OCI-LY7 (cell line): ENCODE data around the gene ACOT6. TPM values are rescaled to one million over a fixed set of nuclear protein-coding genes. Genes with fewer than 3 reads are reported as not detected.

ENCODE experiments used
- BruUV-seq: library from RNA; stranded (reverse); fragments of 400-500 nt; replicated peaks from 2 replicates; lab custom pipeline; 2021; lab: Mats Ljungman, UMichigan
- CTCF ChIA-PET: fragments of 300-600 bp; sonication (Branson Sonifier 250); formaldehyde crosslinking; loops from one replicate; lab custom pipeline; 2022; ENCODE audit warnings: antibody characterized with exemption; ENCODE audit not compliant: unreplicated experiment; lab: Charles Lee
- POLR2A ChIA-PET: fragments of 300-600 bp; sonication (Branson Sonifier 250); formaldehyde crosslinking; loops from one replicate; lab custom pipeline; 2022; ENCODE audit warnings: antibody characterized with exemption; lab: Charles Lee
- DNase-seq: peaks from one replicate; pipeline ENCODE4 v3.0.0-alpha.2; 2015; ENCODE audit warnings: low spot score
- H2AFZ ChIP-seq: fragments of 200-600 bp; sonication (generic), shearing (Covaris generic); 2 replicates; pipeline ENCODE4 v1.6.1; 2014; ENCODE audit warnings: mild to moderate bottlenecking, antibody characterized with exemption, low read length, moderate library complexity
- H3K27ac ChIP-seq: fragments of 200-600 bp; sonication (generic); 2 replicates; pipeline ENCODE4 v1.5.1; 2014; ENCODE audit warnings: mixed run types, low read depth, mild to moderate bottlenecking, moderate library complexity, low read length, inconsistent platforms; ENCODE audit not compliant: poor library complexity, severe bottlenecking
- H3K36me3 ChIP-seq: fragments of 200-600 bp; sonication (generic); 2 replicates; pipeline ENCODE4 v1.6.1; 2014; ENCODE audit warnings: mild to moderate bottlenecking, antibody characterized with exemption, low read length, moderate library complexity, mixed read lengths; ENCODE audit not compliant: insufficient read depth
- H3K4me1 ChIP-seq: fragments of 200-600 bp; sonication (generic); 2 replicates; pipeline ENCODE4 v1.5.1; 2014; ENCODE audit warnings: mild to moderate bottlenecking, low read length; ENCODE audit not compliant: insufficient read depth, poor library complexity, severe bottlenecking
- H3K4me2 ChIP-seq: fragments of 200-600 bp; sonication (generic); 2 replicates; pipeline ENCODE4 v1.6.1; 2014; ENCODE audit warnings: mild to moderate bottlenecking, low read length
- H3K4me3 ChIP-seq: fragments of 200-600 bp; sonication (generic); 2 replicates; pipeline ENCODE4 v1.5.1; 2014; ENCODE audit warnings: mild to moderate bottlenecking, low read depth, low read length; ENCODE audit not compliant: poor library complexity, severe bottlenecking
- H3K79me2 ChIP-seq: fragments of 200-600 bp; sonication (generic); 2 replicates; pipeline ENCODE4 v1.6.1; 2016; ENCODE audit warnings: low read depth, mild to moderate bottlenecking, low read length, moderate library complexity, mixed read lengths; ENCODE audit not compliant: insufficient read depth
- H3K9me2 ChIP-seq: fragments of 200-600 bp; sonication (generic); 2 replicates; pipeline ENCODE4 v1.6.1; 2016; ENCODE audit warnings: mild to moderate bottlenecking, low read length, mixed read lengths; ENCODE audit not compliant: insufficient read depth
- H3K9me3 ChIP-seq: fragments of 200-600 bp; sonication (generic); 2 replicates; pipeline ENCODE4 v1.6.1; 2014; ENCODE audit warnings: mild to moderate bottlenecking, mixed run types, low read length, mixed read lengths
- H4K20me1 ChIP-seq: fragments of 200-600 bp; sonication (generic); 2 replicates; pipeline ENCODE4 v1.6.1; 2014; ENCODE audit warnings: mild to moderate bottlenecking, antibody characterized with exemption, low read length, moderate library complexity, mixed read lengths; ENCODE audit not compliant: insufficient read depth
- CTCF ChIP-seq: fragments of 200-600 bp; sonication (generic); conservative IDR thresholded peaks from 2 replicates; pipeline ENCODE4 v1.5.1; 2014; ENCODE audit warnings: mild to moderate bottlenecking, antibody characterized with exemption, low read length, moderate library complexity, mixed read lengths
- EZH2phosphoT487 ChIP-seq: fragments of 200-600 bp; sonication (generic); IDR thresholded peaks from 2 replicates; pipeline ENCODE4 v1.6.1; 2018; ENCODE audit warnings: low read depth, borderline replicate concordance, mild to moderate bottlenecking, mixed run types, antibody characterized with exemption, low read length, moderate library complexity, mixed read lengths
- intact Hi-C: fragments of 100-400 bp; cut with micrococcal nuclease; formaldehyde crosslinking; loops from one replicate; pipeline ENCODE4 v1.10.0; 2022; ENCODE audit not compliant: unreplicated experiment
- total RNA-seq, 2 experiments: library from RNA; depleted of rRNA in 1 of 2; stranded (reverse); fragments of >200 nt in 1 of 2; shearing (Covaris generic) in 1 of 2; gene quantifications; 2 replicates each; pipeline ENCODE4 v1.2.3, GENCODE V29; 2014 to 2022

ACOT6 gene
- total RNA-seq, 2 experiments from 2014 or later: not detected

- ChIA-PET CTCF (no interaction called here), POLR2A (interaction anchor here (0.6 kb wide), 1 partner anchor 13 kb away, joined by 3 read pairs; no protein-coding TSS in a partner anchor)
- TF ChIP-seq CTCF: no peak
Measured at GRCh38 chr14:73660511-73660910, 48.2 kb downstream of the ACOT6 start.

GRCh38 chr14:73661872-73662271, 49.6 kb downstream of the ACOT6 start:
- BruUV-seq: no TSS peak
- ChIA-PET POLR2A (interaction anchor here (0.6 to 0.7 kb wide), 2 partner anchors 250 to 328 kb away, joined by 3 to 4 read pairs; no protein-coding TSS in a partner anchor), CTCF (no interaction called here)
- H3K79me2 ChIP-seq: no peaks in the 10 kb centered on the region
- H3K36me3 ChIP-seq: no peaks in the 10 kb centered on the region
- H3K9me2 ChIP-seq: no peaks in the 10 kb centered on the region
- H3K4me1 ChIP-seq: no peaks in the 10 kb centered on the region
- no peak overlapping the region for H3K27ac ChIP-seq
- no peak overlapping the region for H2AFZ ChIP-seq
- no peaks in the 10 kb centered on the region for H4K20me1 ChIP-seq
- intact Hi-C loops: no loop called here
- H3K4me3 ChIP-seq: no peak overlapping the region
- H3K9me3 ChIP-seq: no peaks in the 10 kb centered on the region
- H3K4me2 ChIP-seq: no peak overlapping the region
- no peak for TF ChIP-seq EZH2phosphoT487
- no peak for TF ChIP-seq CTCF
- DNase-seq: no peak

More at GRCh38 chr14:73660511-73660910, 48.2 kb downstream of the ACOT6 start:
- intact Hi-C loops: no loop called here
- no peaks in the 10 kb centered on the region for H3K79me2 ChIP-seq
- no peaks in the 10 kb centered on the region for H3K36me3 ChIP-seq
- no TSS peak for BruUV-seq
- H3K9me2 ChIP-seq: no peaks in the 10 kb centered on the region
- H3K4me2 ChIP-seq: no peak overlapping the region
- DNase-seq: no peak
- no peaks in the 10 kb centered on the region for H3K9me3 ChIP-seq
- no peaks in the 10 kb centered on the region for H4K20me1 ChIP-seq
- no peaks in the 10 kb centered on the region for H3K4me1 ChIP-seq
- H2AFZ ChIP-seq: no peak overlapping the region
- no peak overlapping the region for H3K4me3 ChIP-seq
- H3K27ac ChIP-seq: no peak overlapping the region

- intact Hi-C loops: no loop called here
- Histone ChIP-seq H3K79me2 (no peaks in the 10 kb centered on the region), H2AFZ (no peak overlapping the region), H3K4me3 (no peak overlapping the region), H4K20me1 (no peaks in the 10 kb centered on the region), H3K27ac (no peak overlapping the region), H3K4me2 (no peak overlapping the region), H3K9me3 (no peaks in the 10 kb centered on the region), H3K36me3 (no peaks in the 10 kb centered on the region), H3K9me2 (no peaks in the 10 kb centered on the region), H3K4me1 (no peaks in the 10 kb centered on the region)
- BruUV-seq: no TSS peak
- CTCF ChIA-PET: interaction anchor here (0.5 kb wide), 1 partner anchor 1748 kb away, joined by 3 read pairs; no protein-coding TSS in a partner anchor
- no peak for TF ChIP-seq EZH2phosphoT487
- TF ChIP-seq CTCF: 0 out of 2 replicates have a peak, but pooled peaks have one; percentile 12
- POLR2A ChIA-PET: interaction anchor here (0.6 to 0.7 kb wide), 2 partner anchors 48 to 249 kb away, joined by 3 read pairs; no protein-coding TSS in a partner anchor
- DNase-seq: no peak
Measured at GRCh38 chr14:73662487-73662943, 50.2 kb downstream of the ACOT6 start.
